SK-N-SH treated with all-trans-retinoic acid at 6 μM for 48 hours (cell line): ENCODE measurements around the gene CBLN3.

Experiments
- ATAC-seq: fragments of 200-7000 bp; cut with Tn5 transposase; 3 replicates; pipeline ENCODE4 v1.9.1; 2020; ENCODE audit warnings: mild to moderate bottlenecking, moderate library complexity
- BACH2 ChIP-seq: fragments of 250-450 bp; sonication (Bioruptor Pico); IDR thresholded peaks from 2 replicates; pipeline ENCODE4 v1.9.0; 2021; ENCODE audit warnings: mild to moderate bottlenecking, borderline replicate concordance
- CSDC2 ChIP-seq: fragments of 250-450 bp; sonication (Bioruptor Pico); IDR thresholded peaks from 2 replicates; pipeline ENCODE4 v1.5.0; 2020; ENCODE audit warnings: mild to moderate bottlenecking, moderate library complexity
- CSRNP3 ChIP-seq: fragments of 250-450 bp; sonication (Bioruptor Pico); IDR thresholded peaks from 2 replicates; pipeline ENCODE4 v1.5.1; 2021; ENCODE audit warnings: mild to moderate bottlenecking, moderate library complexity
- ESRRG ChIP-seq: fragments of 250-450 bp; sonication (Bioruptor Pico); IDR thresholded peaks from 2 replicates; pipeline ENCODE4 v1.6.1; 2021; ENCODE audit warnings: mild to moderate bottlenecking
- GLIS3 ChIP-seq: fragments of 250-450 bp; sonication (Bioruptor Pico); IDR thresholded peaks from 2 replicates; pipeline ENCODE4 v1.5.0; 2020; ENCODE audit warnings: mild to moderate bottlenecking, moderate library complexity
- ISL1 ChIP-seq: fragments of 250-450 bp; sonication (Bioruptor Pico); IDR thresholded peaks from 2 replicates; pipeline ENCODE4 v2.1.2; 2022; ENCODE audit warnings: mild to moderate bottlenecking, moderate library complexity
- OSR1 ChIP-seq: fragments of 250-450 bp; sonication (Bioruptor Pico); IDR thresholded peaks from 2 replicates; pipeline ENCODE4 v1.8.0; 2022; ENCODE audit warnings: moderate library complexity, mild to moderate bottlenecking, inconsistent platforms
- PPARA ChIP-seq: fragments of 250-450 bp; sonication (Bioruptor Pico); IDR thresholded peaks from 2 replicates; pipeline ENCODE4 v1.5.0; 2020; ENCODE audit warnings: mild to moderate bottlenecking, borderline replicate concordance
- RARB ChIP-seq: fragments of 250-450 bp; sonication (Bioruptor Pico); IDR thresholded peaks from 2 replicates; pipeline ENCODE4 v1.8.0; 2021; ENCODE audit warnings: mild to moderate bottlenecking, moderate library complexity
- SNAI2 ChIP-seq: fragments of 250-450 bp; sonication (Bioruptor Pico); IDR thresholded peaks from 2 replicates; pipeline ENCODE4 v1.5.0; 2020; ENCODE audit warnings: mild to moderate bottlenecking, moderate library complexity
- TCF4 ChIP-seq: fragments of 250-450 bp; sonication (Bioruptor Pico); IDR thresholded peaks from 2 replicates; pipeline ENCODE4 v1.8.0; 2021; ENCODE audit warnings: mild to moderate bottlenecking, moderate library complexity, borderline replicate concordance
- TOX ChIP-seq: fragments of 250-450 bp; sonication (Bioruptor Pico); IDR thresholded peaks from 2 replicates; pipeline ENCODE4 v1.8.0; 2021; ENCODE audit warnings: mild to moderate bottlenecking, moderate library complexity, borderline replicate concordance
- TSHZ2 ChIP-seq: fragments of 250-450 bp; sonication (Bioruptor Pico); IDR thresholded peaks from 2 replicates; pipeline ENCODE4 v1.5.0; 2020; ENCODE audit warnings: mild to moderate bottlenecking, moderate library complexity
- ZFP3 ChIP-seq: fragments of 250-450 bp; sonication (Bioruptor Pico); IDR thresholded peaks from 2 replicates; pipeline ENCODE4 v1.5.0; 2020; ENCODE audit warnings: mild to moderate bottlenecking, moderate library complexity
- ZFP30 ChIP-seq: fragments of 450-650 bp; formaldehyde crosslinking; IDR thresholded peaks from 2 replicates; pipeline ENCODE4 v1.5.0; 2022; ENCODE audit warnings: mild to moderate bottlenecking, moderate library complexity
- ZNF565 ChIP-seq: fragments of 450-650 bp; formaldehyde crosslinking; conservative IDR thresholded peaks from 2 replicates; pipeline ENCODE4 v1.5.0; 2020; ENCODE audit warnings: low read depth, mild to moderate bottlenecking, moderate library complexity
- ZNF70 ChIP-seq: fragments of 450-650 bp; formaldehyde crosslinking; IDR thresholded peaks from 2 replicates; pipeline ENCODE4 v1.5.0; 2020; ENCODE audit warnings: mild to moderate bottlenecking, moderate library complexity
- ZNF8 ChIP-seq: fragments of 450-650 bp; formaldehyde crosslinking; IDR thresholded peaks from 2 replicates; pipeline ENCODE4 v1.5.0; 2020; ENCODE audit warnings: mild to moderate bottlenecking, moderate library complexity
- TF ChIP-seq, protein P1 (sequence below): fragments of 250-450 bp; sonication (Bioruptor Pico); IDR thresholded peaks from 2 replicates; pipeline ENCODE4 v1.8.0; 2020; ENCODE audit warnings: mild to moderate bottlenecking, moderate library complexity, borderline replicate concordance
- TF ChIP-seq, protein P2 (sequence below): fragments of 250-450 bp; sonication (Bioruptor Pico); IDR thresholded peaks from 2 replicates; pipeline ENCODE4 v1.8.0; 2021; ENCODE audit warnings: low read depth, mild to moderate bottlenecking, moderate library complexity, borderline replicate concordance
- TF ChIP-seq, protein P3 (sequence below): fragments of 250-450 bp; sonication (Bioruptor Pico); IDR thresholded peaks from 2 replicates; pipeline ENCODE4 v1.5.1; 2020; ENCODE audit warnings: low read depth, mild to moderate bottlenecking, moderate library complexity

CBLN3 gene

GRCh38 chr14:24435998-24436354 lies 6.5 kb upstream of the CBLN3 start:
- TF ChIP-seq, protein P1, sequence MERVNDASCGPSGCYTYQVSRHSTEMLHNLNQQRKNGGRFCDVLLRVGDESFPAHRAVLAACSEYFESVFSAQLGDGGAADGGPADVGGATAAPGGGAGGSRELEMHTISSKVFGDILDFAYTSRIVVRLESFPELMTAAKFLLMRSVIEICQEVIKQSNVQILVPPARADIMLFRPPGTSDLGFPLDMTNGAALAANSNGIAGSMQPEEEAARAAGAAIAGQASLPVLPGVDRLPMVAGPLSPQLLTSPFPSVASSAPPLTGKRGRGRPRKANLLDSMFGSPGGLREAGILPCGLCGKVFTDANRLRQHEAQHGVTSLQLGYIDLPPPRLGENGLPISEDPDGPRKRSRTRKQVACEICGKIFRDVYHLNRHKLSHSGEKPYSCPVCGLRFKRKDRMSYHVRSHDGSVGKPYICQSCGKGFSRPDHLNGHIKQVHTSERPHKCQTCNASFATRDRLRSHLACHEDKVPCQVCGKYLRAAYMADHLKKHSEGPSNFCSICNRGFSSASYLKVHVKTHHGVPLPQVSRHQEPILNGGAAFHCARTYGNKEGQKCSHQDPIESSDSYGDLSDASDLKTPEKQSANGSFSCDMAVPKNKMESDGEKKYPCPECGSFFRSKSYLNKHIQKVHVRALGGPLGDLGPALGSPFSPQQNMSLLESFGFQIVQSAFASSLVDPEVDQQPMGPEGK, result no peak
- TF ChIP-seq SNAI2 (no peak), ZFP30 (no peak), TSHZ2 (CRISPR knock-in tag) (no peak), CSDC2 (no peak), ZNF8 (no peak), TCF4 (CRISPR knock-in tag) (no peak), GLIS3 (CRISPR knock-in tag) (no peak), CSRNP3 (no peak), ZFP3 (CRISPR knock-in tag) (no peak), BACH2 (CRISPR knock-in tag) (no peak), OSR1 (CRISPR knock-in tag) (no peak), PPARA (CRISPR knock-in tag) (no peak), TOX (CRISPR knock-in tag) (no peak), ISL1 (CRISPR knock-in tag) (no peak), ESRRG (CRISPR knock-in tag) (no peak), ZNF70 (no peak), RARB (CRISPR knock-in tag) (no peak)
- TF ChIP-seq, protein P2, sequence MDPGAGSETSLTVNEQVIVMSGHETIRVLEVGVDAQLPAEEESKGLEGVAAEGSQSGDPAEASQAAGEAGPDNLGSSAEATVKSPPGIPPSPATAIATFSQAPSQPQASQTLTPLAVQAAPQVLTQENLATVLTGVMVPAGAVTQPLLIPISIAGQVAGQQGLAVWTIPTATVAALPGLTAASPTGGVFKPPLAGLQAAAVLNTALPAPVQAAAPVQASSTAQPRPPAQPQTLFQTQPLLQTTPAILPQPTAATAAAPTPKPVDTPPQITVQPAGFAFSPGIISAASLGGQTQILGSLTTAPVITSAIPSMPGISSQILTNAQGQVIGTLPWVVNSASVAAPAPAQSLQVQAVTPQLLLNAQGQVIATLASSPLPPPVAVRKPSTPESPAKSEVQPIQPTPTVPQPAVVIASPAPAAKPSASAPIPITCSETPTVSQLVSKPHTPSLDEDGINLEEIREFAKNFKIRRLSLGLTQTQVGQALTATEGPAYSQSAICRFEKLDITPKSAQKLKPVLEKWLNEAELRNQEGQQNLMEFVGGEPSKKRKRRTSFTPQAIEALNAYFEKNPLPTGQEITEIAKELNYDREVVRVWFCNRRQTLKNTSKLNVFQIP, result no peak
- no peak for ATAC-seq

GRCh38 chr14:24435192-24435810 lies 5.8 kb upstream of the CBLN3 start:
- TF ChIP-seq BACH2 (CRISPR knock-in tag), result no peak

GRCh38 chr14:24434676-24435075 lies 5.2 kb upstream of the CBLN3 start:
- no peak for TF ChIP-seq BACH2 (CRISPR knock-in tag)
- no peak for TF ChIP-seq TCF4 (CRISPR knock-in tag)
- TF ChIP-seq, all 23 proteins: peak for 0
- ATAC-seq, result no peak

More at GRCh38 chr14:24435192-24435810, 5.8 kb upstream of the CBLN3 start:
- no peak for ATAC-seq

DNA sequence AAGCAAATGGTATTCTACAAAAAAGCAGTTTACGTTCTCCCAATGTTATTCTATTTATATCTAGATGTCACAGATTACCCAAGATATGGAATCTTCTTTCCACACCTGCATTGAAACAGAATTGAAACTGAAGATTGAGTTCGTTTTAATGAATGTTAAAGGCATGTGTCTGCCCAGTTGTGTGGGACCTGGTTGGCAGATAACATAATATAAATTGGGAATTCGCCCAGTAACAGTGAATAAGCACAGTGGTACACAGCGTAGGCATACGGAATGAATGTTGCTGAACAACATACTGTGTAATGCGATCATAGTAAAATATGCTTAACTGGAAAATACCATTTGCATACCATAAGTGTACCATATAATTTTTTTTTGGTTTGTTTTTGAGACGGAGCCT lies 4.6 kb upstream of the CBLN3 start:
- no peak for TF ChIP-seq CSRNP3
- no peak for TF ChIP-seq TOX (CRISPR knock-in tag)
- TF ChIP-seq, protein P3, sequence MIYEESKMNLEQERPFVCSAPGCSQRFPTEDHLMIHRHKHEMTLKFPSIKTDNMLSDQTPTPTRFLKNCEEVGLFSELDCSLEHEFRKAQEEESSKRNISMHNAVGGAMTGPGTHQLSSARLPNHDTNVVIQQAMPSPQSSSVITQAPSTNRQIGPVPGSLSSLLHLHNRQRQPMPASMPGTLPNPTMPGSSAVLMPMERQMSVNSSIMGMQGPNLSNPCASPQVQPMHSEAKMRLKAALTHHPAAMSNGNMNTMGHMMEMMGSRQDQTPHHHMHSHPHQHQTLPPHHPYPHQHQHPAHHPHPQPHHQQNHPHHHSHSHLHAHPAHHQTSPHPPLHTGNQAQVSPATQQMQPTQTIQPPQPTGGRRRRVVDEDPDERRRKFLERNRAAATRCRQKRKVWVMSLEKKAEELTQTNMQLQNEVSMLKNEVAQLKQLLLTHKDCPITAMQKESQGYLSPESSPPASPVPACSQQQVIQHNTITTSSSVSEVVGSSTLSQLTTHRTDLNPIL (CRISPR knock-in tag), result no peak
- TF ChIP-seq TSHZ2 (CRISPR knock-in tag), result no peak
- TF ChIP-seq GLIS3 (CRISPR knock-in tag), result no peak
- TF ChIP-seq TCF4 (CRISPR knock-in tag), result no peak
- TF ChIP-seq OSR1 (CRISPR knock-in tag), result no peak
- TF ChIP-seq ZFP30, result no peak
- no peak for TF ChIP-seq ZNF565 (CRISPR knock-in tag)
- TF ChIP-seq ESRRG (CRISPR knock-in tag), result no peak
- TF ChIP-seq ZNF70, result no peak
- TF ChIP-seq ZNF8, result no peak
- no peak for TF ChIP-seq BACH2 (CRISPR knock-in tag)
- no peak for TF ChIP-seq CSDC2
- no peak for TF ChIP-seq ISL1 (CRISPR knock-in tag)
- no peak for TF ChIP-seq RARB (CRISPR knock-in tag)
- TF ChIP-seq SNAI2, result no peak
- TF ChIP-seq ZFP3 (CRISPR knock-in tag), result no peak
- TF ChIP-seq PPARA (CRISPR knock-in tag), result no peak
- ATAC-seq, result no peak
